ENCODE data around the gene CRADD. TPM values are rescaled to one million over a fixed set of nuclear protein-coding genes. Genes with fewer than 3 reads are reported as not detected.

The CRADD gene
- total and polyA plus RNA-seq, 2 of the 4 experiments (the other 2 are of a cell fraction) = 11.1 to 14.0 TPM

DNA sequence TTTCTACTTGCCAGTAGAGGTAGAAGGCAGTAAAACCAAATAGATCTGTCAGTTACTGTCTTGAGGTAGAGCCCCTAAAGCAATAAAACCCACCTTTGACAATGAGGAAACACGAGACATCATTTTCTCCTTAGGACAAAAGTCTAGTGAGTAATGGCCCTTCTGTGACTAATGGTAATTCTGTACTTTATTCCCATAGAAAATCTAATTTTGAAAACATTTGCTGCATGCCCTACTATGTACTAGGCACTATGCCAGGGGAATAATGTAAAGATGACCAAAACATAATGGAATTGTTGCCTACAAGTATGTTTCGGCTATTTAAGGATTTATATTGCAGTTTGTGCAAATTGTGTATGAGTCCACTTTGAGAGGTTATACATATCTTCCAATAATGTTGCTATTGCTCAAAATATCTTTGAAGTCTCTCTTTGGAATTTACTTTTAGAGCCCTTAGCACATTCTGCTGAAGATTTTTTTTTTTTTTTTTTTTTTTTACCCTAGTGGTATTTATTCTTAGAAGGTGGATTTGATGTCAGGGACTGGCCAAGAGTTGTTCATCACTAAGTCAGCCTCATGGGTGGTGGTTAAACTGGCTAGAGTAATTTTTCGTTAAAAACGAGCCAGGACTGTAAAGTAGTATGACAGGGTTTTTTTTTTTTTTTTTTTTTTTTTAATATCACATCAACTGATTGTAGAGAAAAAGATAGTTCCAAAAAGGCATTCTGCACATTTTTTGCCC lies 109.7 kb downstream of the CRADD start (continued):
- TF ChIP-seq SMC3 (IDR thresholded peaks at IDR 0.05; ENCODE audit: low read depth, low read length) = no peak

DNA sequence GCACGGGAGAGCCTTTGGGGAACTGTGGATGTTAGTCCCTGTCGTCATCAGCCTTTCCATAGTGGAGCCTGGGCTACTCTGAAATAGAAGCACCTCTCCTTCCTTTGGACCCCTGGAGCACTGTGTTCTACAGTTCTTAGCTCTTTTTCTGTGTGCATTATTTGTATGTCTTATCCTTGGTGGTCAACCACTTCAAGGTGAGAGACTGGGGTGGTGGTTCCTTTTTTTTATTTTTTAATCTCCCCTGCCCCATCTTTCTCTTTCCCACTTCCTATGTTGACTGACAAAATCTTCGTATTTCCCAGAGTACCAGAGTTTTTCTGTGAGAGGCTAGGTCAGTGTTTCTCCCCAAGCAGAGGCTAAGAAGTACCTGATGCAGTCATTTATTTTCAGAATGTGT lies 111.7 kb downstream of the CRADD start:
- Histone ChIP-seq H3K4me3 (ENCODE audit: insufficient read depth, low read depth, low read length) (no peak overlapping the region), H2BK120ac (ENCODE audit: low read depth, low read length) (peak overlapping the region; percentile 100), H4K5ac (ENCODE audit: low read depth, low read length) (peak overlapping the region; percentile 91), H3K4ac (ENCODE audit: low read depth, low read length) (peak overlapping the region; percentile 99), H2AK5ac (ENCODE audit: low read depth, low read length) (peak overlapping the region; percentile 95), H2BK20ac (ENCODE audit: low read depth, low read length) (peak overlapping the region; percentile 98), H2AK9ac (replicated peaks; ENCODE audit: low read depth, low read length, poor library complexity) (no peak overlapping the region), H3K79me1 (ENCODE audit: low read depth in 1 of 2, low read length in 2 of 2) (peaks cover 23 to 34% of the 10 kb centered on the region in 2 experiments; a peak in 3 of 4 replicates), H3K9me1 (ENCODE audit: insufficient read depth, low read length) (peaks cover 11% of the 10 kb centered on the region), H2BK15ac (ENCODE audit: low read depth, low read length) (peak overlapping the region; percentile 88), H3K27ac (ENCODE audit: insufficient read depth, low read length) (peak overlapping the region; percentile 49; the same call in 1 of the 2 replicates), H3K23ac (ENCODE audit: low read depth, low read length) (0 out of 2 replicates have a peak overlapping the region, but pooled peaks have one; percentile 51), H3K18ac (ENCODE audit: low read depth, low read length) (peak overlapping the region; percentile 84), H3K9me3 (ENCODE audit: control insufficient read depth, insufficient read depth, low read length) (no peaks in the 10 kb centered on the region), H3K36me3 (ENCODE audit: control insufficient read depth, insufficient read depth, low read length) (no peaks in the 10 kb centered on the region), H3K4me2 (ENCODE audit: low read depth, low read length) (no peak overlapping the region), H2BK5ac (ENCODE audit: low read depth, low read length, poor library complexity, severe bottlenecking) (peak overlapping the region; percentile 100), H2AFZ (replicated peaks; ENCODE audit: low read length, poor library complexity) (no peak overlapping the region), H3K4me1 (ENCODE audit: control insufficient read depth, insufficient read depth, low read length) (peaks cover 28% of the 10 kb centered on the region), H3K9ac (ENCODE audit: low read depth, low read length) (no peak overlapping the region), H3K56ac (ENCODE audit: extremely low read depth, insufficient read depth, low read length) (no peak overlapping the region), H4K20me1 (ENCODE audit: insufficient read depth, low read length) (no peaks in the 10 kb centered on the region), H4K91ac (ENCODE audit: insufficient read depth, low read depth, low read length) (peak overlapping the region; percentile 71), H4K8ac (ENCODE audit: low read depth in 2 of 2, low read length in 2 of 2) (peak overlapping the region; percentile 94 to 98), H3K27me3 (ENCODE audit: control insufficient read depth, insufficient read depth, low read length) (no peaks in the 10 kb centered on the region), H3K14ac (replicated peaks; ENCODE audit: low read depth, low read length) (peak overlapping the region; percentile 93)
- no TSS peak for BruUV-seq (replicated peaks)
- intact Hi-C loops (cut with micrococcal nuclease) (no loop called here), in situ Hi-C loops (cut with MboI; ENCODE audit: low sequenced_read_pairs) (no loop called here), dilution Hi-C loops (cut with HindIII; ENCODE audit: low sequenced_read_pairs, unreplicated experiment) (no loop called here)
- ATAC-seq (ENCODE audit: low read depth) = no peak
- WGBS, 2 experiments (ENCODE audit: extremely low coverage in 2 of 2, insufficient read length in 1 of 2) = no CpG with 5 or more reads among the region's 3 CpGs
- ChIA-PET POLR2A (ENCODE audit: unreplicated experiment) (no interaction called here), CTCF (interaction anchor here (0.5 to 0.7 kb wide), 2 partner anchors 286 to 1226 kb away, joined by 3 read pairs; no protein-coding TSS in a partner anchor)
- no peak for DNase-seq
- TF ChIP-seq, protein P1, sequence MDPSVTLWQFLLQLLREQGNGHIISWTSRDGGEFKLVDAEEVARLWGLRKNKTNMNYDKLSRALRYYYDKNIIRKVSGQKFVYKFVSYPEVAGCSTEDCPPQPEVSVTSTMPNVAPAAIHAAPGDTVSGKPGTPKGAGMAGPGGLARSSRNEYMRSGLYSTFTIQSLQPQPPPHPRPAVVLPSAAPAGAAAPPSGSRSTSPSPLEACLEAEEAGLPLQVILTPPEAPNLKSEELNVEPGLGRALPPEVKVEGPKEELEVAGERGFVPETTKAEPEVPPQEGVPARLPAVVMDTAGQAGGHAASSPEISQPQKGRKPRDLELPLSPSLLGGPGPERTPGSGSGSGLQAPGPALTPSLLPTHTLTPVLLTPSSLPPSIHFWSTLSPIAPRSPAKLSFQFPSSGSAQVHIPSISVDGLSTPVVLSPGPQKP (IDR thresholded peaks at IDR 0.05; ENCODE audit: borderline replicate concordance, low read depth, low read length) = no peak
- TF ChIP-seq MAFK (IDR thresholded peaks at IDR 0.05; ENCODE audit: low read depth, low read length) (no peak), MXI1 (IDR thresholded peaks at IDR 0.05; ENCODE audit: borderline replicate concordance, low read depth, low read length) (no peak), MAZ (IDR thresholded peaks at IDR 0.05; ENCODE audit: borderline replicate concordance, low read depth, low read length) (no peak), CEBPB (IDR thresholded peaks at IDR 0.05; ENCODE audit: low read depth, low read length) (no peak), BHLHE40 (IDR thresholded peaks at IDR 0.05; ENCODE audit: low read depth, low read length) (no peak), POLR2A (IDR thresholded peaks at IDR 0.05; ENCODE audit: low read depth, low read length) (no peak), CHD1 (IDR thresholded peaks at IDR 0.05; ENCODE audit: low read depth, low read length) (no peak), RFX5 (IDR thresholded peaks at IDR 0.05; ENCODE audit: low read depth, low read length) (no peak), SMC3 (IDR thresholded peaks at IDR 0.05; ENCODE audit: low read depth, low read length) (no peak), RCOR1 (IDR thresholded peaks at IDR 0.05; ENCODE audit: insufficient replicate concordance, low read length) (no peak)
- TF ChIP-seq, protein P2, sequence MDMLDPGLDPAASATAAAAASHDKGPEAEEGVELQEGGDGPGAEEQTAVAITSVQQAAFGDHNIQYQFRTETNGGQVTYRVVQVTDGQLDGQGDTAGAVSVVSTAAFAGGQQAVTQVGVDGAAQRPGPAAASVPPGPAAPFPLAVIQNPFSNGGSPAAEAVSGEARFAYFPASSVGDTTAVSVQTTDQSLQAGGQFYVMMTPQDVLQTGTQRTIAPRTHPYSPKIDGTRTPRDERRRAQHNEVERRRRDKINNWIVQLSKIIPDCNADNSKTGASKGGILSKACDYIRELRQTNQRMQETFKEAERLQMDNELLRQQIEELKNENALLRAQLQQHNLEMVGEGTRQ (IDR thresholded peaks at IDR 0.05; ENCODE audit: low read depth, low read length) = no peak

Measured in IMR-90 (cell line).